Measurements from ENCODE around the gene IMMP2L.

- TF ChIP-seq REST (IDR thresholded peaks at IDR 0.05; ENCODE audit: insufficient read depth in 1 of 2, low read depth in 2 of 2, low read length in 2 of 2) = no peak
- no peak for TF ChIP-seq TAF1 (IDR thresholded peaks at IDR 0.05; ENCODE audit: borderline replicate concordance, insufficient read depth, low read length)
- TF ChIP-seq POLR2AphosphoS5 (IDR thresholded peaks at IDR 0.05; ENCODE audit: low read depth, low read length) = no peak
- TF ChIP-seq SIN3A (IDR thresholded peaks at IDR 0.05; ENCODE audit: borderline replicate concordance, insufficient read depth, low read length) = no peak
- no peak for TF ChIP-seq FOXP2 (optimal IDR thresholded peaks at IDR 0.05; ENCODE audit: borderline replicate concordance, extremely low read depth, extremely low read length, insufficient read depth)
Observed at GRCh38 chr7:111363099-111363498, 199.2 kb downstream of the IMMP2L start.
